Esophagus muscularis mucosa (tissue), 4 donors: Measurements from ENCODE around the gene ZNF134. TPM values are rescaled to one million over a fixed set of nuclear protein-coding genes. Genes with fewer than 3 reads are reported as not detected.

ENCODE experiments used
- DNase-seq: peaks from one replicate; pipeline ENCODE4 v3.0.0-alpha.2; 2017; ENCODE audit errors: extremely low spot score
- H3K27ac ChIP-seq, 4 donors: fragments of 200-600 bp; sonication (generic); replicated peaks in 1 of 4; 1 replicate in 3 of 4; 2 replicates in 1 of 4; pipeline ENCODE4 v1.5.1; 2016 to 2019; ENCODE audit warnings: mild to moderate bottlenecking in 1 of 4
- H3K27me3 ChIP-seq, 4 donors: fragments of 200-600 bp; sonication (generic); one replicate each; pipeline versions ENCODE4 v1.5.1 to v1.6.0; 2016 to 2019
- H3K36me3 ChIP-seq, 4 donors: fragments of 200-600 bp; sonication (generic); one replicate each; pipeline ENCODE4 v1.5.1; 2016 to 2019
- H3K4me1 ChIP-seq, 4 donors: fragments of 200-600 bp; sonication (generic); one replicate each; pipeline ENCODE4 v1.5.1; 2016 to 2019
- H3K4me3 ChIP-seq, 4 donors: fragments of 200-600 bp; sonication (generic); 1 replicate in 2 of 4; 2 replicates in 2 of 4; pipeline ENCODE4 v1.5.1; 2016 to 2019; ENCODE audit warnings: mild to moderate bottlenecking in 4 of 4, moderate library complexity in 1 of 4
- H3K9me3 ChIP-seq, 4 donors: fragments of 200-600 bp; sonication (generic); 1 replicate in 3 of 4; 2 replicates in 1 of 4; pipeline ENCODE4 v1.5.1; 2016 to 2019
- CTCF ChIP-seq, 3 experiments: fragments of 200-600 bp in 2 of 3; fragments of 450-650 bp in 1 of 3; sonication (generic) in 2 of 3; IDR thresholded peaks; one replicate each; pipeline ENCODE4 v1.5.1; 2017 to 2019; ENCODE audit warnings: antibody characterized with exemption in 3 of 3, mild to moderate bottlenecking in 2 of 3, moderate library complexity in 1 of 3
- EP300 ChIP-seq: sonication (generic); formaldehyde crosslinking; IDR thresholded peaks from one replicate; pipeline ENCODE4 v1.6.1; 2017; ENCODE audit warnings: antibody characterized with exemption
- POLR2A ChIP-seq: fragments of 450-650 bp; IDR thresholded peaks from one replicate; pipeline ENCODE4 v1.6.1; 2017; ENCODE audit warnings: antibody characterized with exemption, moderate library complexity, mild to moderate bottlenecking, low read depth
- POLR2AphosphoS5 ChIP-seq, 2 donors: sonication (generic); formaldehyde crosslinking; IDR thresholded peaks; one replicate each; pipeline ENCODE4 v1.6.1; 2017; ENCODE audit warnings: antibody characterized with exemption in 2 of 2
- WGBS: methylation state at CpG from one replicate; pipeline ENCODE4 v1.1.5; 2018; 5-methylcytosine and 5-hydroxymethylcytosine counted together
- intact Hi-C: fragments of 100-400 bp; cut with DNase I; formaldehyde crosslinking; loops from one replicate; pipeline ENCODE4 v1.15.1; 2023
- total RNA-seq, 4 donors: library from RNA; depleted of rRNA; stranded (reverse); fragments of >200 nt; gene quantifications; one replicate each; pipeline versions ENCODE4 v1.1.0 to v1.2.1, GENCODE V29; 2016

The ZNF134 gene
- total RNA-seq, 4 donors from 2014 or later: 14.5 to 31.3 (median 22.1) TPM

- 94% methylated on average over 2 of the region's 2 CpGs for WGBS
- intact Hi-C loops: no loop called here
- TF ChIP-seq CTCF (IDR thresholded peaks at IDR 0.05): no peak
- no peak for TF ChIP-seq EP300
- TF ChIP-seq POLR2A: no peak
- no peak for TF ChIP-seq POLR2AphosphoS5 (IDR thresholded peaks at IDR 0.05)
Observed at GRCh38 chr19:57653689-57654088, 39.6 kb downstream of the ZNF134 start.

GRCh38 chr19:57655443-57655842 is 41.4 kb downstream of the ZNF134 start:
- H3K9me3 ChIP-seq: peaks cover 0 to 3% (median 0%) of the 10 kb centered on the region in 4 donors
- TF ChIP-seq CTCF (IDR thresholded peaks at IDR 0.05): no peak
- TF ChIP-seq POLR2A: no peak
- no peak for TF ChIP-seq POLR2AphosphoS5 (IDR thresholded peaks at IDR 0.05)
- no peak for TF ChIP-seq EP300

More at GRCh38 chr19:57653689-57654088, 39.6 kb downstream of the ZNF134 start:
- Histone ChIP-seq H3K4me3 (no peak overlapping the region), H3K9me3 (peaks cover 0 to 3% (median 0%) of the 10 kb centered on the region in 4 donors), H3K36me3 (no peaks in the 10 kb centered on the region), H3K27ac (no peak overlapping the region), H3K27me3 (peaks cover 0 to 4% (median 0%) of the 10 kb centered on the region in 4 donors), H3K4me1 (peaks cover 0 to 3% (median 0%) of the 10 kb centered on the region in 4 donors)
- DNase-seq: peak; percentile 37

GRCh38 chr19:57656346-57656745 is 42.3 kb downstream of the ZNF134 start:
- peaks cover 0 to 3% (median 0%) of the 10 kb centered on the region in 4 donors for H3K9me3 ChIP-seq
- H3K36me3 ChIP-seq: no peaks in the 10 kb centered on the region
- no peak overlapping the region for H3K27ac ChIP-seq
- no peak overlapping the region for H3K4me3 ChIP-seq
- H3K4me1 ChIP-seq: peaks cover 0 to 3% (median 0%) of the 10 kb centered on the region in 4 donors
- WGBS: 70% methylated on average over 1 of the region's 1 CpG
- peak; percentile 39 for DNase-seq
- no peak for TF ChIP-seq EP300
- TF ChIP-seq POLR2A: no peak
- TF ChIP-seq POLR2AphosphoS5 (IDR thresholded peaks at IDR 0.05): no peak
- no peak for TF ChIP-seq CTCF (IDR thresholded peaks at IDR 0.05)
- intact Hi-C loops: no loop called here
- H3K27me3 ChIP-seq: peaks cover 0 to 4% (median 0%) of the 10 kb centered on the region in 4 donors

More at GRCh38 chr19:57655443-57655842, 41.4 kb downstream of the ZNF134 start:
- Histone ChIP-seq H3K27me3 (peaks cover 0 to 4% (median 0%) of the 10 kb centered on the region in 4 donors), H3K4me3 (no peak overlapping the region), H3K4me1 (peaks cover 0 to 3% (median 0%) of the 10 kb centered on the region in 4 donors), H3K27ac (no peak overlapping the region), H3K36me3 (no peaks in the 10 kb centered on the region)
- DNase-seq: peak; percentile 37
- WGBS: 100% methylated on average over 1 of the region's 1 CpG
- intact Hi-C loops: no loop called here

- TF ChIP-seq POLR2AphosphoS5 (IDR thresholded peaks at IDR 0.05) (peak; percentile 37 to 58), EP300 (no peak)
- peak overlapping the region; percentile 85 to 88 (median 86) for H3K27ac ChIP-seq
- WGBS: 5% methylated on average over 26 of the region's 64 CpGs
- intact Hi-C loops: no loop called here
- H3K27me3 ChIP-seq: no peaks in the 10 kb centered on the region
- peak overlapping the region; percentile 64 to 67 (median 66) for H3K4me3 ChIP-seq
- no peaks in the 10 kb centered on the region for H3K9me3 ChIP-seq
- no peaks in the 10 kb centered on the region for H3K36me3 ChIP-seq
- H3K4me1 ChIP-seq: peaks cover 6 to 20% (median 11%) of the 10 kb centered on the region in 4 donors
- DNase-seq: no peak
Observed at GRCh38 chr19:57664269-57665127, 50.5 kb downstream of the ZNF134 start.

GRCh38 chr19:57665261-57665806 is 51.3 kb downstream of the ZNF134 start:
- Histone ChIP-seq H3K4me3 (peak overlapping the region in 2 of 4 donors; percentile 65 to 67), H3K36me3 (no peaks in the 10 kb centered on the region), H3K27ac (peak overlapping the region; percentile 85 to 88 (median 86)), H3K4me1 (peaks cover 6 to 20% (median 11%) of the 10 kb centered on the region in 4 donors), H3K9me3 (no peaks in the 10 kb centered on the region), H3K27me3 (no peaks in the 10 kb centered on the region)
- TF ChIP-seq CTCF (IDR thresholded peaks at IDR 0.05): no peak
- no peak for TF ChIP-seq POLR2A
- TF ChIP-seq EP300: no peak
- TF ChIP-seq POLR2AphosphoS5 (IDR thresholded peaks at IDR 0.05): no peak
- no peak for DNase-seq
- WGBS: 78% methylated on average over 9 of the region's 9 CpGs
- intact Hi-C loops: no loop called here
